GM12891 (cell line): ENCODE results near the gene GMEB2.

Experiments
- DNase-seq: peaks from one replicate; pipeline ENCODE4 v3.0.0; 2011; ENCODE audit warnings: low spot score; ENCODE audit not compliant: insufficient read length
- FAIRE-seq: peaks from 2 replicates; lab custom pipeline; 2011; peaks lifted over from hg19 to GRCh38; lab: Jason Lieb, UNC
- PAX5 ChIP-seq: IDR thresholded peaks from 2 replicates; pipeline ENCODE4 v1.6.1; 2011; ENCODE audit warnings: low read length, moderate library complexity, mild to moderate bottlenecking; ENCODE audit not compliant: insufficient read depth, severe bottlenecking
- POLR2A ChIP-seq: IDR thresholded peaks from 2 replicates; pipeline ENCODE4 v1.6.1; 2011; ENCODE audit warnings: low read depth, low read length, control low read depth
- POLR2AphosphoS5 ChIP-seq: IDR thresholded peaks from 2 replicates; pipeline ENCODE4 v1.6.1; 2011; ENCODE audit warnings: low read depth, low read length, control low read depth
- POU2F2 ChIP-seq: IDR thresholded peaks from 2 replicates; pipeline ENCODE4 v1.6.1; 2011; ENCODE audit warnings: low read depth, mild to moderate bottlenecking, control low read depth, low read length, moderate library complexity
- SPI1 ChIP-seq: IDR thresholded peaks from 2 replicates; pipeline ENCODE4 v1.6.1; 2011; ENCODE audit warnings: low read depth, low read length, control low read depth
- TAF1 ChIP-seq: IDR thresholded peaks from 2 replicates; pipeline ENCODE4 v1.6.1; 2011; ENCODE audit warnings: low read depth, low read length, control low read depth

GMEB2 gene

DNA sequence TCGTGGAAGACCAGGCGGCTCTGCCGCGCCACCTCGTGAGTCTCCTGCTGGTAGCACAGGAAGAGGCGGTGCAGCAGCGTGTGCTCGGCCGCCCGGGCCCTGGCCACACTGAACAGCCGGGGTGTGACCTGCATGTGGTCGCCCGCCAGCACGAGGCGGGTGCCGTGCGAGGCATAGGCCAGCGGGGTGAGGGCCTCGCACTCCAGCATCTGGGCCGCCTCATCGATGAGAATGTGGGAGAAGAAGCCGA is 59.8 kb downstream of the GMEB2 start:
- TF ChIP-seq POLR2AphosphoS5 (0 out of 2 replicates have a peak, but pooled peaks have one; percentile 30), TAF1 (no peak)
- FAIRE-seq (no peak), DNase-seq (peak; percentile 48)

DNA sequence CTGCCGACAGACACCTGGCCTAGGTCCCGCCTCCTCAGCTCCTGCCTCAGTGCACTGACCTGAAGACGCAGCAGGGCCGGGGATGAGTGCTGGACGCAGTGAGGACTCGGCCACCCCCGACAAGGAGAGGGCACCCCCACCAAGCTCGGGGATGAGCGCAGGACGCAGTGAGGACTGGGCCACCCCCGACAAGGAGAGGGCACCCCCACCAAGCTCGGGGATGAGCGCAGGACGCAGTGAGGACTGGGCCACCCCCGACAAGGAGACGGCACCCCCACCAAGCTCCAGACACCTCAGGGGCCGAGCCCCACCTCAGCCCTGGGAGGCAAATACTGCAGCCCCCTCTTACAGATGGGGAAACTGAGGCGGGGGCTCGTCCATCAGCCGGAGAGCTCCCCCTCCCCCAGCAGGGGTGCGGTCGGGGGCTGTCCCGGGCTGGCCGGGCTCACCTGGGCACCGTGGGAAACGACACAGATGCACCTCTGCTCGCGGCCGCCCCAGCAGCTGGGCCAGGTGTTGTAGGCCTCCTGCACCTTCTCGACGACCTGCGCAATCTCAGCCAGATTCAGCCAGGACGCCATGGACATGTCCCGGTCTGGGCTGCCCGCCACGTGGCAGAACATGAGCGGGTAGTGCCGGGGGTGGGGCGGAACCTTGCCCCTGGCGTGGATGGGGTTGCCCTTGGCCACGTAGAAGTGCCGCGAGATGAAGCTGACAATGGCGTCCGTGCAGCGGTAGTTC is 60.3 kb downstream of the GMEB2 start:
- FAIRE-seq (peak; percentile 98), DNase-seq (no peak)
- TF ChIP-seq SPI1 (no peak), POLR2AphosphoS5 (no peak), TAF1 (no peak), POU2F2 (no peak), PAX5 (no peak), POLR2A (no peak)

DNA sequence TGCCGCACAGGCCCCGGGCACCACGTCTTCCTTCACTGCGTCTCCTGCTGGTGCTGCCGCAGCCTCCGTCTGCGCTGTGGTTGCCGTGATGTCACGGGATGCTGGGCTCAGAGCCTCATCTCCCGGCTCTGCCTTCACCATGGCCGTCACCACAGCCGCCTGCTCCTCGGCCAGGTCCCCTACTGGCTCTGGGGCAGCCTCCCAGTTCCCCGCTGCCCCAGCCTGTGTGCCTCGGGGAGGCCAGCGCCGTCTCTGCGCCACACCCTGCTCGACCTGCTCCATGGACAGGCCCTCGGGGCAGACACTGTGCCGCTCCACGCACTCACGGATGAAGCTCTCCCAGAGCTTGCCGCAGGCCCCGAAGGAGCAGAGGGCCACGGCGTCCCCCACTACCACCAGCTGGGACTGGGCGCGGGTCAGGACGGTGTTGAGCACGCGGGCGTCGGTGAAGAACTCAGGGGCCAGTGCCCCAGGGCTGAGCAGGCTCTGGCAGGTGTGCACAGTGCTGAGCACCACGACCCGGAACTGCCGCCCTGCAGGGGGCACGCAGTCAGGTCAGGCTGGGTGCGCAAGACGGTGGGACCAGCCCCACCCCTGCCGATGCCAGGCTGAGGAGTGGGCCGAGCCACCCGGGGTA is 61.1 kb downstream of the GMEB2 start:
- DNase-seq (no peak), FAIRE-seq (no peak)
- no peak for TF ChIP-seq TAF1
- TF ChIP-seq SPI1: no peak
- TF ChIP-seq POLR2A: no peak
- no peak for TF ChIP-seq PAX5
- no peak for TF ChIP-seq POU2F2
- TF ChIP-seq POLR2AphosphoS5: no peak

DNA sequence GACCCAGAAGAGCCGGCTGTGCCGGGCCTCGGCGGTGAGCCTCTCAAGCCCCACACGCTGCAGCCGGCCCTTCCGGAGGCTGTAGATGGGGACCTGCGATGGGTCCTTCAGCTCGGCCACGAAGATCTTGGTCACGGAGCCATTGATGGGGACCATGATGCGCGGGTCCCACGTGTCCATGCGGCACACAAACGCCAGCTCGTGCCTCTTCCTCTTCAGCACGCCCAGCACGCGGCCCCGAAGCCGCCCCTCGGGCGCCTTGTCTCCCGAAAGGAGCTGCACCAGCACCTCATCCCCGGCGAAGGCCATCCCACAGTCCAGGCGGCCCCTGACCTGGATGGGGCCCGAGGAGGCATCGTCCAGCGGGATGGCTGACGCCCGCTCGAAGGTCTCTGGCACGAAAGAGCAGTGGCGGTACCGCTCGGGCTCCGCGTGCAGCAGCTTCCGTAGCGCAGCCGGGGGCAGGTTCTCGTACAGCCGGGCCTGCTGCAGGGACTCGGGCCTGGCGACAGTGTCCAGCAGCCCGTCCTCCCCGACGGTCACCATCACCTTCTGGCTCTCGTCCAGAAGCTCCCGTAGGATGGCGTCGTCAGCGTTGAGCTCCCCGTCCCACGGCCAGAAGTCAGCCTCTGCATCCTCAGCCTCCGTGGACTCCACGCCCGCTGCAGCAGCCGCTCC is 61.7 kb downstream of the GMEB2 start:
- TF ChIP-seq PAX5: no peak
- TF ChIP-seq POLR2AphosphoS5: no peak
- no peak for TF ChIP-seq SPI1
- no peak for TF ChIP-seq POU2F2
- TF ChIP-seq TAF1: no peak
- no peak for TF ChIP-seq POLR2A
- no peak for FAIRE-seq
- no peak for DNase-seq

DNA sequence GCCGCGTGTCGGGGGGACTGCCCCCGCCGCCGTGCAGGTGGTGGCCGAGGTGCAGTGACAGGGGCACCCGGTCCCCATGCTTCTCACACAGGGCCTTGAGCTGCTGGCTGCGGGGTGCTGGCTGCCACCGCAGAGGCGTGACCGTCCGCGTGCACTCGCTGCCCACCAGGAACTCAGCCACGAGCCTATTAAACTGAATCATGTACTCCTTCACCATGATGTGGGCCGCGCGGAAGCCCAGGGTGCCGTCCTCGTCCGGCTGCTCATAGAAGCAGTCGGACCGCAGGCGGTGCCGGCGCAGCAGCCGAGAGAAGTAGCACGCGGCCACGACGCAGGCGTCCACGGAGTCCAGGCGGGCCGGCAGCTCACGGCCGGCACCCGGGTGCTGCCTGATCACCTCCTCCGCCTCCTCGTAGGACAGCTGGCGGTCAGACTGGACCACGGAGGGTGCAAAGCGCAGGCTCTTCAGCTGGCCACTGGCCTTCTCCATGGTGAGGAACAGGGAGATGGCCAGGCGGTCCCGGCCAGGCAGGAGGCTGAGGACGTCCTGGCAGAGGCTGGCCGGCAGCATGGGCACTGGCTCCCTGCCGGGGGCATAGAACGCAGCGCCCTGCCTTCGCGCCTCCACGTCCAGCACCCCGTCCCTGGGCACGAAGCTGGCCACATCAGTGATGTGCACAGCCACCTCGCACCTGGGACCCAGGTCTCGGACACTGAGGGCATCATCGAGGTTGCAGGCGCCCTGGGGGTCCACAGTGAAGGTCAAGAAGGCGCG is 62.7 kb downstream of the GMEB2 start:
- no peak for TF ChIP-seq TAF1
- no peak for TF ChIP-seq POU2F2
- TF ChIP-seq POLR2AphosphoS5: no peak
- no peak for TF ChIP-seq POLR2A
- no peak for TF ChIP-seq SPI1
- no peak for TF ChIP-seq PAX5
- FAIRE-seq (no peak), DNase-seq (no peak)

DNA sequence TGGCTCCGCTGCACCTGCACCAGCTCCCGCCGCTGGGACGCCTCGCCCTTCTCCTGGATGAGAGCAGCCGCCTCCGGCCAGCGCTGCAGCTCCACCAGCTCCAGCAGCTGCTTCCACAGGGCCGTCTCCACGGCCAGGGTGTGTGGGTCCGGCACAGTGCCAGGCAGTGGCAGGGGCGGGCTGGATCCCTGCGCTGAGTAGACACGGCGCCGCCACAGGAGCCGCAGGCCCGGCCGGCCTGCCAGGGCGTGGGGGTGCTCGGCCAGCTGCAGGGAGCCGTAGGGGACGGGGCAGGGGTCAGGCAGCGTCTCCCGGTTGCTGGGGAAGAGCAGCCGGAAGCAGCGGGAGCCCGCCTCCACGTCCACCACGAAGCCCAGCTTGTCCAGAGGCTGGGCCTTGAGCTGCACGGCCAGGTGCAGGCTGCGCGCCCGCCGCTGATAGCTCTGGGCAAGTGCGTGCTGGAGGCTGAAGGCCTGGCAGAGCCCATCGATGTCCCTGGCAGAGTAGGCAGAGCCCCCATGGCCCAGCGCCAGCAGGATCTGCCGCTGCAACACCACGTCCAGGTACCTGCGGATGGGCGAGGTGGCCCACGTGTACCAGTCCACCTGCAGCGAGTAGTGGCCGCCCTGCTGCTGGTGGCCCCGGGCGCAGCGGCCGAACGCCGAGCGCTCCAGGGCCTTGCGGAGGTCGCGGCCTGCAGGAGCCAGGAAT is 63.5 kb downstream of the GMEB2 start:
- FAIRE-seq (no peak), DNase-seq (no peak)
- TF ChIP-seq PAX5: no peak
- TF ChIP-seq SPI1: no peak
- no peak for TF ChIP-seq POLR2AphosphoS5
- no peak for TF ChIP-seq POLR2A
- no peak for TF ChIP-seq POU2F2
- no peak for TF ChIP-seq TAF1

DNA sequence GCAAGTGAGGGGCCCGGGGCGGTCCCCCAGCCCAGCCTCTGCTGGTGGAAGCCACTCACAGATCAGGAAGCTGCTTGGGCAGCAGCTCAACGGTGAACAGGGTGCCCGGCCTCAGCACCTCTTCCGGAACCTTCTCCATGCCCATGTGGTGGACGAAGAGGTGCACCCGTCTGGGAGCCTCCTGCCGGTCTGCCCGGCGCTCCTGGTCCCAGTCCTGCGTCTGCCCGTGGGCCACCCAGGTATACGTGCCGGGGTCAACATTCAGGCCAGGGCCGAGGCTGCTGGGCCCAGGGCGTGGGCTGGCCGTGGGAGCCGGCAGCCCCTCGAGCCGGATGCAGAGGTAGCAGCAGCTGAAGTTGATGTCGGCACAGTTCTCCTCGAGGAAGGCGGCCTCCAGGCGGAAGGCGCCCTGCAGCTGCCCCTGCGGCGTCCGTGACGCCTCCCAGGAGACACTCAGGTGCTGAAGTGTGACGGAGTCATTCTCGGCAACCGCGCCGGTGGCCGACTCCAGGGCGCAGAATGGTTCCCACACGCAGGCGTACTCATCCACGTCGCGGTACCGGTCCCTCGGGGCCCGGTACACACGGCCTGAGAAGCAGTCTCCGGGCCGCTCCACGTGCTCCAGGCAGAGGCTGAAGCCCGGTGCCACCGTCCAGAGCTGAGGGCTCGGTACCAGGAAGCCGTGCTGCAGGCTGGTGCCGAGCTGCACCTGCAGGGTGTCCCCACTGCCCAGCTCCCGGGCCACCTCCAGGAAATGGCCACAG is 64.3 kb downstream of the GMEB2 start:
- no peak for FAIRE-seq
- no peak for TF ChIP-seq POLR2AphosphoS5
- TF ChIP-seq PAX5: no peak
- no peak for TF ChIP-seq SPI1
- no peak for TF ChIP-seq TAF1
- no peak for TF ChIP-seq POLR2A
- no peak for DNase-seq
